ENCODE data around the gene SF3A1. TPM values are rescaled to one million over a fixed set of nuclear protein-coding genes. Genes with fewer than 3 reads are reported as not detected.

Gene SF3A1
- total and polyA plus RNA-seq, 2 of the 13 experiments (the other 11 are each of a cell fraction or from before 2014, with no cell fraction given): 10.0 to 22.0 TPM

DNA sequence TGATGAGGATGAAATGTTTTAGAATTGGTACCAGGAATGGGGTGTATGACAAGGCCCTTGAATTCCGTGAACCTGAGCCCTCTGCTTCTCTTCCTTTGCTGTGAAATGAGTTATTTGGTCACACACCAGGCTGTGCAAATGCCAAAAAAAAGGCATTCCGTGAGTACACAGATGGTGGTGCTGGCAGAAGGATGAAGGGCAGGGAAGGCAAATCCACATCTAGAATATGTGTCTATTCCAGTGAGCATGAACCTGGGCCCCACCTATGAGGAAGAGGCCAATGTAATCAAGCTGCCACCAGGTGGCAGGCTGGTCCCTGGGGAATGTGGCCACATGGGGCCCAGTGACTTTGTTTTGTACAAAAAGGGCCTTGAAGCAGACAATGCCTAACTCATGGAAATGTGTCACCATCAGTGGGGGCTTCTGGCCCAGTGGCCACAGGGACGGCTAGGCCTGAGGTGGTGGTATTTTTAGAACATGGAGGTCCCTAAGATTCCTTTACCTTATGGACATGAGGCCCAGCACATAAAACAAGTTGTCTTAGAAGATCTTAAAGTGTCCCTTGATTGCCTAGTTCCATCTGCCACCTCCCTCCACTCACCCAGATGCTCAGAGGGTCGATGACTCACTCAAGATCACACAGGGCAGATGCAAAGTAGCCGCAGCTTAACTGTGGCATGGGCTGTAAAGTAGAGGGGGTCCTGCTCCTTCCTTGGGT is 34.4 kb upstream of the SF3A1 start:
- Histone ChIP-seq H3K9ac (ENCODE audit: insufficient read depth, low read depth, low read length) (no peak overlapping the region), H3K27ac (ENCODE audit: extremely low read length, insufficient read depth, low read length) (no peak overlapping the region), H3K27me3 (ENCODE audit: control insufficient read depth in 1 of 2, insufficient read depth in 2 of 2, low read length in 2 of 2) (peaks cover 0 to 4% of the 10 kb centered on the region in 2 experiments; a peak in 1 of 5 replicates), H2AFZ (ENCODE audit: low read length) (no peak overlapping the region), H3K4me3 (replicated peaks in 1 of 3; ENCODE audit: insufficient read depth in 1 of 3, low read depth in 2 of 3, low read length in 3 of 3) (no peak overlapping the region), H3K9me3 (ENCODE audit: low read length) (no peaks in the 10 kb centered on the region; the same call in 1 of the 2 replicates), H4K20me1 (ENCODE audit: insufficient read depth, low read length) (no peaks in the 10 kb centered on the region), H3K79me2 (ENCODE audit: insufficient read depth, low read length) (no peaks in the 10 kb centered on the region), H3K4me2 (ENCODE audit: low read depth, low read length) (peak overlapping the region; percentile 20; the same call in 1 of the 2 replicates), H3K36me3 (replicated peaks in 1 of 2; ENCODE audit: control insufficient read depth in 1 of 2, insufficient read depth in 2 of 2, low read length in 2 of 2) (no peaks in the 10 kb centered on the region), H3K4me1 (ENCODE audit: insufficient read depth, low read length) (peaks cover 50% of the 10 kb centered on the region)
- DNase-seq (ENCODE audit: low spot score): peak; percentile 85
- ChIA-PET POLR2A (interaction anchor here (10.2 kb wide), 1 partner anchor 32 kb away, joined by 164 read pairs; the partner anchor contains the start of gene MTFP1), CTCF (ENCODE audit: low intra/inter-chr PET ratio, low total read pairs) (interaction anchor here (0.7 to 3.4 kb wide), 4 partner anchors 35 to 95 kb away, joined by 4 to 43 read pairs (median 17); partner anchors contain the start of gene MTFP1)
- intact Hi-C loops (cut with micrococcal nuclease; ENCODE audit: unreplicated experiment) (loop anchor here (1.0 kb wide), 2 partner anchors 35 to 94 kb away; no protein-coding TSS in a partner anchor), in situ Hi-C loops (cut with HindIII; ENCODE audit: extremely low pct_ligation_motif_present, low pct_unique_long_range_greater_than_20kb) (loop anchor here (5.0 to 25.0 kb wide), 3 partner anchors 36 to 279 kb away; partner anchors contain the start of gene MTFP1)
- ATAC-seq: peak; percentile 75
- no TSS peak for BruUV-seq (replicated peaks)
- peak; percentile 92 for FAIRE-seq
- 27% methylated on average over 3 of the region's 5 CpGs for WGBS (ENCODE audit: low lambda C conversion rate)
- TF ChIP-seq STAG1 (CRISPR knock-in tag; IDR thresholded peaks at IDR 0.05): peak; percentile 97
- no peak for TF ChIP-seq NRL (CRISPR knock-in tag; IDR thresholded peaks at IDR 0.05; ENCODE audit: borderline replicate concordance)
- TF ChIP-seq, protein P1, sequence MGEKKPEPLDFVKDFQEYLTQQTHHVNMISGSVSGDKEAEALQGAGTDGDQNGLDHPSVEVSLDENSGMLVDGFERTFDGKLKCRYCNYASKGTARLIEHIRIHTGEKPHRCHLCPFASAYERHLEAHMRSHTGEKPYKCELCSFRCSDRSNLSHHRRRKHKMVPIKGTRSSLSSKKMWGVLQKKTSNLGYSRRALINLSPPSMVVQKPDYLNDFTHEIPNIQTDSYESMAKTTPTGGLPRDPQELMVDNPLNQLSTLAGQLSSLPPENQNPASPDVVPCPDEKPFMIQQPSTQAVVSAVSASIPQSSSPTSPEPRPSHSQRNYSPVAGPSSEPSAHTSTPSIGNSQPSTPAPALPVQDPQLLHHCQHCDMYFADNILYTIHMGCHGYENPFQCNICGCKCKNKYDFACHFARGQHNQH (CRISPR knock-in tag; IDR thresholded peaks at IDR 0.05): 0 out of 2 replicates have a peak, but pooled peaks have one; percentile 30
- 0 out of 2 replicates have a peak, but pooled peaks have one; percentile 18 for TF ChIP-seq FOXO1 (CRISPR knock-in tag; IDR thresholded peaks at IDR 0.05)
- TF ChIP-seq, protein P2, sequence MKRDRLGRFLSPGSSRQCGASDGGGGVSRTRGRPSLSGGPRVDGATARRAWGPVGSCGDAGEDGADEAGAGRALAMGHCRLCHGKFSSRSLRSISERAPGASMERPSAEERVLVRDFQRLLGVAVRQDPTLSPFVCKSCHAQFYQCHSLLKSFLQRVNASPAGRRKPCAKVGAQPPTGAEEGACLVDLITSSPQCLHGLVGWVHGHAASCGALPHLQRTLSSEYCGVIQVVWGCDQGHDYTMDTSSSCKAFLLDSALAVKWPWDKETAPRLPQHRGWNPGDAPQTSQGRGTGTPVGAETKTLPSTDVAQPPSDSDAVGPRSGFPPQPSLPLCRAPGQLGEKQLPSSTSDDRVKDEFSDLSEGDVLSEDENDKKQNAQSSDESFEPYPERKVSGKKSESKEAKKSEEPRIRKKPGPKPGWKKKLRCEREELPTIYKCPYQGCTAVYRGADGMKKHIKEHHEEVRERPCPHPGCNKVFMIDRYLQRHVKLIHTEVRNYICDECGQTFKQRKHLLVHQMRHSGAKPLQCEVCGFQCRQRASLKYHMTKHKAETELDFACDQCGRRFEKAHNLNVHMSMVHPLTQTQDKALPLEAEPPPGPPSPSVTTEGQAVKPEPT (CRISPR knock-in tag; IDR thresholded peaks at IDR 0.05; ENCODE audit: low read depth): 0 out of 2 replicates have a peak, but pooled peaks have one; percentile 32
- TF ChIP-seq FOXA1 (IDR thresholded peaks at IDR 0.05): no peak
- TF ChIP-seq FOXA1 (CRISPR knock-in tag; IDR thresholded peaks at IDR 0.05): 0 out of 2 replicates have a peak, but pooled peaks have one; percentile 18
- peak; percentile 61; the same call in 1 of the 2 replicates for TF ChIP-seq ZGPAT (CRISPR knock-in tag; IDR thresholded peaks at IDR 0.05)
- TF ChIP-seq RBM22 (optimal IDR thresholded peaks at IDR 0.05; ENCODE audit: low read length): no peak
- TF ChIP-seq ZNF747 (CRISPR knock-in tag; IDR thresholded peaks at IDR 0.05; ENCODE audit: borderline replicate concordance): 0 out of 2 replicates have a peak, but pooled peaks have one; percentile 30
- TF ChIP-seq ARID5B (CRISPR knock-in tag; IDR thresholded peaks at IDR 0.05): peak; percentile 31; the same call in 1 of the 2 replicates
- TF ChIP-seq CEBPG (CRISPR knock-in tag; IDR thresholded peaks at IDR 0.05): peak; percentile 15; the same call in 1 of the 2 replicates
- TF ChIP-seq PBX3 (CRISPR knock-in tag; IDR thresholded peaks at IDR 0.05; ENCODE audit: borderline replicate concordance): no peak
